ENCODE results near the gene SDK2. TPM values are rescaled to one million over a fixed set of nuclear protein-coding genes. Genes with fewer than 3 reads are reported as not detected.
"Not testable (repeated sequence)": the region's sequence is repeated elsewhere in the genome, so short reads cannot be mapped to it uniquely, and the experiment has no call there.

Gene SDK2
- total and polyA plus RNA-seq, 2 of the 8 experiments (the other 6 are each of a cell fraction or from before 2014, with no cell fraction given): 3.9 to 4.1 TPM

DNA sequence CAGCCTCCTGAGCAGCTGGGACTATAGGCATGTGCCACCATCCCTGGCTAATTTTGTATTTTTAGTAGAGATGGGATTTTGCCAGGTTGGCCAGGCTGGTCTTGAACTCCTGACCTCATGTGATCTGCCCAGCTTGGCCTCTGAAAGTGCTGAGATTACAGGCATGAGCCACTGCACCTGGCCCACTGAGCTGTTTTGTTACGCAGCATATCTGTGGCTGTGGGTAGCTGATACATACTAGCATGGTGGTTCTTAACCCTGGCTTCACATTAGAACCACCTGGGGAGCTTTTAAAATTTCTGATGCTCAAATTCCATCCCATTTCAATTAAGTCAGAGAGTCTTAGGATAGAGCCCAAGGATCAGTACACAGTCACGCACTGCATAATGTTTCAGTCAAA, 190.8 kb downstream of the SDK2 start:
- H2BK20ac ChIP-seq (ENCODE audit: low read length); H3K79me2 ChIP-seq (ENCODE audit: control insufficient read depth in 1 of 2, insufficient read depth in 2 of 2, low read length in 2 of 2); H3K23me2 ChIP-seq (ENCODE audit: low read depth, low read length); POLR2A ChIA-PET (ENCODE audit: partially characterized antibody); H4K20me1 ChIP-seq (replicated peaks in 1 of 2; ENCODE audit: control insufficient read depth in 1 of 2, insufficient read depth in 2 of 2, low read length in 2 of 2); H3K56ac ChIP-seq (replicated peaks; ENCODE audit: insufficient read length, low read depth, low read length); H4K5ac ChIP-seq (ENCODE audit: insufficient read length, low read depth, low read length); H3K4me3 ChIP-seq (ENCODE audit: extremely low read depth in 1 of 4, insufficient read depth in 2 of 4, low read depth in 3 of 4, low read length in 4 of 4); H2AK5ac ChIP-seq (ENCODE audit: low read depth, low read length); H3K79me1 ChIP-seq (ENCODE audit: low read depth, low read length); H3K27ac ChIP-seq (ENCODE audit: low read depth, low read length); H3K9ac ChIP-seq (replicated peaks in 1 of 4; ENCODE audit: extremely low read depth in 1 of 4, low read depth in 3 of 4, low read length in 3 of 4); FAIRE-seq; H3K9me3 ChIP-seq (ENCODE audit: insufficient read depth in 2 of 2, low read depth in 1 of 2, low read length in 1 of 2); H2AFZ ChIP-seq (ENCODE audit: low read length); H3K23ac ChIP-seq (ENCODE audit: insufficient read length); H3K18ac ChIP-seq (ENCODE audit: extremely low read depth, low read length); H3K36me3 ChIP-seq (ENCODE audit: control insufficient read depth in 2 of 4, insufficient read depth in 4 of 4, low read length in 3 of 4); H3K4ac ChIP-seq (replicated peaks; ENCODE audit: insufficient read length, low read depth, low read length); H2BK15ac ChIP-seq (ENCODE audit: low read length); H3K14ac ChIP-seq (ENCODE audit: insufficient read length); DNase-seq (ENCODE audit: low read depth in 1 of 2, low spot score in 2 of 2); H4K91ac ChIP-seq (replicated peaks; ENCODE audit: insufficient read length, low read length); H4K8ac ChIP-seq (ENCODE audit: extremely low read depth, insufficient read depth, low read length); H3K4me2 ChIP-seq (ENCODE audit: insufficient read depth in 1 of 2, low read depth in 2 of 2, low read length in 2 of 2); H3K27me3 ChIP-seq (replicated peaks in 1 of 4; ENCODE audit: control insufficient read depth in 3 of 4, extremely low read depth in 1 of 4, insufficient read depth in 3 of 4, low read length in 3 of 4); H3K4me1 ChIP-seq (replicated peaks in 1 of 4; ENCODE audit: control insufficient read depth in 3 of 4, insufficient read depth in 4 of 4, low read length in 3 of 4); H2BK120ac ChIP-seq (replicated peaks; ENCODE audit: low read depth, low read length); H2BK12ac ChIP-seq (ENCODE audit: low read depth, low read length); H2BK5ac ChIP-seq (ENCODE audit: low read depth, low read length): not testable (repeated sequence)
- CTCF ChIA-PET (ENCODE audit: partially characterized antibody): interaction anchor here (0.9 to 2.8 kb wide), 2 partner anchors 23 to 25 kb away, joined by 3 to 12 read pairs; no protein-coding TSS in a partner anchor
- 84% methylated on average over 2 of the region's 2 CpGs; no CpG with 5 or more reads in 1 of the 2 experiments for WGBS, 2 experiments (ENCODE audit: extremely low coverage in 1 of 2, insufficient coverage in 1 of 2, insufficient read length in 1 of 2, insufficient replicate concordance in 2 of 2, low coverage in 1 of 2, low lambda C conversion rate in 2 of 2, missing lambda C conversion rate in 1 of 2)
